Measurements from ENCODE around the gene TTF2. TPM values are rescaled to one million over a fixed set of nuclear protein-coding genes. Genes with fewer than 3 reads are reported as not detected.

TTF2 gene
- total and polyA plus RNA-seq, 9 of the 15 experiments (the other 6 are each of a cell fraction or from before 2014, with no cell fraction given) = 9.4 to 71.1 (median 42.1) TPM

GRCh38 chr1:117059678-117060440 lies at the start of gene TTF2 (continued):
- TF ChIP-seq STAT5B (CRISPR knock-in tag; IDR thresholded peaks at IDR 0.05) (no peak), ZBTB1 (CRISPR knock-in tag; IDR thresholded peaks at IDR 0.05; ENCODE audit: borderline replicate concordance, low read depth) (no peak; the same call in 1 of the 2 replicates), CXXC5 (CRISPR knock-in tag; IDR thresholded peaks at IDR 0.05) (peak; percentile 78), SRSF7 (optimal IDR thresholded peaks at IDR 0.05; ENCODE audit: low read depth, low read length) (no peak), CEBPG (CRISPR knock-in tag; IDR thresholded peaks at IDR 0.05) (no peak), CEBPG (tag; conservative IDR thresholded peaks at IDR 0.05 in 1 of 2, IDR thresholded peaks at IDR 0.05 in 1 of 2) (no peak), FIP1L1 (IDR thresholded peaks at IDR 0.05; ENCODE audit: low read depth, low read length, poor library complexity, severe bottlenecking) (no peak), TRIM24 (IDR thresholded peaks at IDR 0.05) (no peak), HNRNPLL (IDR thresholded peaks at IDR 0.05; ENCODE audit: low read depth, low read length, poor library complexity, severe bottlenecking) (peak; percentile 56), SMAD4 (CRISPR knock-in tag; conservative IDR thresholded peaks at IDR 0.05) (peak; percentile 67; the same call in 1 of the 2 replicates), CAMTA2 (CRISPR knock-in tag; conservative IDR thresholded peaks at IDR 0.05) (no peak), XRCC5 (IDR thresholded peaks at IDR 0.05; ENCODE audit: low read depth, low read length) (no peak; the same call in none of the 2 replicates), FOXK2 (conservative IDR thresholded peaks at IDR 0.05 in 1 of 2, IDR thresholded peaks at IDR 0.05 in 1 of 2; ENCODE audit: low read depth in 2 of 2) (peak; percentile 94 to 96), ZNF785 (CRISPR knock-in tag; IDR thresholded peaks at IDR 0.05) (no peak), ZNF184 (CRISPR knock-in tag; IDR thresholded peaks at IDR 0.05) (no peak), ZNF511 (CRISPR knock-in tag; IDR thresholded peaks at IDR 0.05) (peak; percentile 77; the same call in 1 of the 2 replicates), KDM4B (IDR thresholded peaks at IDR 0.05; ENCODE audit: borderline replicate concordance in 2 of 2, low read depth in 1 of 2) (no peak; a peak in 1 of 4 replicates), RFX1 (IDR thresholded peaks at IDR 0.05) (no peak), SFPQ (IDR thresholded peaks at IDR 0.05; ENCODE audit: low read depth, low read length) (no peak), JUND (IDR thresholded peaks at IDR 0.05; ENCODE audit: borderline replicate concordance, low read depth, low read length) (peak; percentile 49; the same call in 1 of the 2 replicates), JUND (tag; IDR thresholded peaks at IDR 0.05; ENCODE audit: borderline replicate concordance, low read depth, low read length) (no peak; the same call in 2 of the 3 replicates), UBTF (IDR thresholded peaks at IDR 0.05; ENCODE audit: borderline replicate concordance in 1 of 2, low read depth in 2 of 2, low read length in 2 of 2) (peak in 1 of 2 experiments; percentile 53; a peak in 1 of 4 replicates), BDP1 (IDR thresholded peaks at IDR 0.05; ENCODE audit: insufficient read depth, insufficient read length) (no peak)

Data from K562 (cell line).